HG02588 (cell line): ENCODE data around the gene ANGPTL4.
A peak's percentile ranks its signal among the peaks of the same experiment; 100 is the strongest.
"Not testable (repeated sequence)": the region's sequence is repeated elsewhere in the genome, so short reads cannot be mapped to it uniquely, and the experiment has no call there.

Source experiments
- ATAC-seq: cut with Tn5 transposase; IDR thresholded peaks from one replicate; pipeline ENCODE4 v1.9.1; 2021; ENCODE audit warnings: mild to moderate bottlenecking, moderate library complexity; ENCODE audit not compliant: unreplicated experiment

Gene ANGPTL4

GRCh38 chr19:8333767-8334457, 30.0 kb upstream of the ANGPTL4 start:
- ATAC-seq, result no peak

- ATAC-seq, result no peak
Measured at GRCh38 chr19:8334458-8335342, 29.3 kb upstream of the ANGPTL4 start.

GRCh38 chr19:8335343-8336071, 28.4 kb upstream of the ANGPTL4 start:
- no peak for ATAC-seq

DNA sequence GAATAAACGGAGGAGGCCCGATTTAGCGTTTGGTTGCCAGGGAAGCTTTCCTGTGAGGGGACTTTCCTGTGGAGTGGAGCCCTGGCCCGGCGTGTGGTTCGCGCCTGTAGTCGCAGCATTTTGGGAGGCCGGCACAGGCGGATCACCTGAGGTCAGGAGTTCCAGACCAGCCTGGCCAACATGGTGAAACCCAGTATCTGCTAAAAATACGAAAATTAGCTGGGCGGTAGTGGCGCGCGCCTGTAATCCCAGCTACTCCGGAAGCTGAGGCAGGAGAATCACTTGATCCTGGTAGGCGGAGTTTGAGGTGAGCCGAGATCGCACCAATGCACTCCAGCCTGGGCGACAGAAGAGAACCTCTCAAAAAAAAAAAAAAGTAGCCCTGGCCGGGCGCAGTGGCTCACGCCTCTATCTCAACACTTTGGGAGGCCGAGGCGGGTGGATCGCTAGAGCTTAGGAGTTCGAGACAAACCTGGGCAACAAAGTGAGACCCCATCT, 27.8 kb upstream of the ANGPTL4 start:
- no peak for ATAC-seq

DNA sequence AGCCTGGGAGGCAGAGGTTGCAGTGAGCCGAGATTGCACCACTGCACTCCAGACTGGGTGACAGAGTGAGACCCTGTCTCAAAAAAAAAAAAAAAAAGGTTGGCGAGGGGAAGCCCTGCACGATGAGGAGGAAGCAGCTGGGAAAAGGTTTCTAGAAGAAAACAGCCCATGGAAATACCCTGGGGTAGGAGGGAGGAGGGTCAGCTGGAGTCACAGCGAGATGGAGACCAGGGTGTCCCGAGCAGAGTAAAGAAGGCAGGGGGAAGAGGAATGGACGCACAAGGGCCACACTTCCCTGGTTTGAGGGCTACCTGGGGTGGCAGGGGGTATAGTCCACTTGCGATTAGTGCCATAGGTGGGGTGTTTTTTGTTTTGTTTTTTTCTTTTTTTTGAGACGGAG, 27.3 kb upstream of the ANGPTL4 start:
- no peak for ATAC-seq

- ATAC-seq, result no peak
Measured at GRCh38 chr19:8337728-8338127, 26.2 kb upstream of the ANGPTL4 start.

DNA sequence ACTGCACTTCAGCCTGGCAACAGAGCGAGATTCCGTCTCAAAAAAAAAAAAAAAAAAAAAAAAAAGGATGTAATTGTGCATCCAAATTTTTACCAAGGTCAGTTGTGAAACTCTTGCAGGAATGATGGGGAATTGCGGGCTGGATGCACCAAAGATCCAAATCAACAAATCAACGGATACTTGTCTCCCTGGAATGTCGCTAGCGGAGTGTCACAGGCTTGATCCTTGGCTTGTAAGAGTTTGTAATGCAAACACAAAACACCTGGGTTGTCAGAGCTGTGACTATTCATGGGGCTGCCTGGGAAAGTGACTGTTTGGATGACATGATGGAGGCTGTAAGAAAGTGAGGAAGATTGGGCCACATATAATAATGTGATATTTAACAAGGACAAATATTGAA, 25.1 kb upstream of the ANGPTL4 start:
- ATAC-seq, result no peak

GRCh38 chr19:8340341-8341096, 23.4 kb upstream of the ANGPTL4 start:
- no peak for ATAC-seq

- not testable (repeated sequence) for ATAC-seq
Measured at GRCh38 chr19:8341504-8341903, 22.5 kb upstream of the ANGPTL4 start.

- ATAC-seq, result no peak
Measured at GRCh38 chr19:8342316-8342683, 21.7 kb upstream of the ANGPTL4 start.

- peak; percentile 80 for ATAC-seq
Measured at GRCh38 chr19:8342684-8343482, 21.1 kb upstream of the ANGPTL4 start, which contains the start of gene KANK3. TSS of gene KANK3 (minus strand) at chr19:8343262. CDS start at chr19:8337828, 5,434 bp downstream.

DNA sequence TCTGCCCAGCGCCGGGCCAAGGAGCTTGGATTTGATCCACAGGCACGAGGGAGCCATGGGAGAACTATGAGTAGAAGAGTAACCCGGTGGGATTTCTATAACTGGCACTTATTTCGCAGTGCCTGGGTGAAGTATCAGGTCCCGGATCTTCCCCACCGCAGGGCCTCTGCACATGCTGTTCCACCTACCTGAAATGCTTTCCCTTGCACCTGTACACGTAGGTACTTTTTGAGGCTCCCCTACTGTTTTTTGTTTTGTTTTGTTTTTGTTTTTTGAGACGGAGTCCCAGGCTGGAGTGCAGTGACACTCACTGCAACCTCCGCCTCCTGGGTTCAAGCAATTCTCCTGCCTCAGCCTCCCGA, 20.5 kb upstream of the ANGPTL4 start:
- ATAC-seq, result no peak

DNA sequence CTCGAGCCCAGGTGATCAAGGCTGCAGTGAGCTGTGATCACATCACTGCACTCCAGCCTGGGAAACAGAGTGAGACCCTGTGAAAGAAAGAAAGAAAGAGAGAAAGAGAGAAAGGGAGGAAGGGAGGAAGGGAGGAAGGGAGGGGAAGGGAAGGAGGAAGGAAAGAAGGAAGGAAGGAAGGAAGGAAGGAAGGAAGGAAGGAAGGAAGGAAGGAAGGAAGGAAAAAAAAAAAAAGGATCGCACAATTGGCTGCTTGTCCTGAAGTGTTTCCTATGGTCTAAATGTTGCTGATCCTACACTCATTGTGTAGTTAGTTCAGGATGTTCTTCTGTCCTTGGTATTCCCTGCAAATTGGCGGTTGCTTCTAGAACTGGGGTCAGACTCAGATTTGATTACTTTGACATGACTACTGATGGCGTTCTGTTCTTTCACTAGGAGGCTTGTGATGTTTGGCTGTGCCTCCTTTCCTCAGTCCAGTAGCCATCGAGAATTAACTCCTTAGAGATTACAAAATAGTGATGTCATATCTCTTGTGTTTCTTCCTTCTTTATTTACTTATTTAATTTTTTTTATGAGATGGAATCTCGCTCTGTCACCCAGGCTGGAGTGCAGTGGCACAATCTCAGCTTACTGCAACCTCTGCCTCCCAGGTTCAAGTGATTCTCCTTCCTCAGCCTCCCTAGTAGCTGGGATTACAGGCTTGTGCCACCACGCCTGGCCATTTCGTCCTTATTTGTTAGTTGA, 14.2 kb upstream of the ANGPTL4 start:
- not testable (repeated sequence) for ATAC-seq

DNA sequence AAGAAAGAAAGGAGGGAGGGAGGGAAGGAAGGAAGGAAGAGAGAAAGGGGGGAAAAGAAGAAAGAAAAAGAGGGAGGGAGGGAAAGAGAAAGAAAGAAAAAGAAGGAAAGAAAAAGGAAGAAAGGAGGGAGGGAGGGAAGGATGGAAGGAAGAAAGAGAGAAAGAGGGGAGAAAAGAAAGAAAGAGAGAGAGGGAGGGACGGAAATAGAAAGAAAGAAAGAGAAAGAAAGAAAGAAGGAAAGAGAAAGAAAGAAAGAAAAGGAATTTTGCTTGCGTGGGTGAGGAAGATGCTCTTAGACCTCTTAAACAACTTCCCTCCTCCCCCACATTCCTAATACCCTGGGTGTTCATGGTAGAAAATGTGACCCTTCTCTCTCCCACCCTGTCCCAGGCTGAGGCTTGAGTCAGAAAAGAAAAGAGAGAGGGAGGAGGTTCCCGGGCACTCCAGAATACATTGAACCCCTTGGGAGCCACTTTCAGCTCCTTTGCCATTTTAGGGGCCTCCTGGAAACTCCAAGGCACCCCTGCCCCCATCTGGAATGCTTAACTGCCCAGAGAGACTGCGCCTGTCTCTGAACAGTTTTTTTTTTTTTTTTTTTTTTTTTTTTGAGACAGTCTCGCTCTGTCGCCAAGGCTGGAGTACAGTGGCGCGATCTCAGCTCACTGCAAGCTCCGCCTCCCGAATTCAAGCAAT, 11.7 kb upstream of the ANGPTL4 start:
- ATAC-seq, result no peak

GRCh38 chr19:8352845-8353244, 11.1 kb upstream of the ANGPTL4 start:
- ATAC-seq, result not testable (repeated sequence)

DNA sequence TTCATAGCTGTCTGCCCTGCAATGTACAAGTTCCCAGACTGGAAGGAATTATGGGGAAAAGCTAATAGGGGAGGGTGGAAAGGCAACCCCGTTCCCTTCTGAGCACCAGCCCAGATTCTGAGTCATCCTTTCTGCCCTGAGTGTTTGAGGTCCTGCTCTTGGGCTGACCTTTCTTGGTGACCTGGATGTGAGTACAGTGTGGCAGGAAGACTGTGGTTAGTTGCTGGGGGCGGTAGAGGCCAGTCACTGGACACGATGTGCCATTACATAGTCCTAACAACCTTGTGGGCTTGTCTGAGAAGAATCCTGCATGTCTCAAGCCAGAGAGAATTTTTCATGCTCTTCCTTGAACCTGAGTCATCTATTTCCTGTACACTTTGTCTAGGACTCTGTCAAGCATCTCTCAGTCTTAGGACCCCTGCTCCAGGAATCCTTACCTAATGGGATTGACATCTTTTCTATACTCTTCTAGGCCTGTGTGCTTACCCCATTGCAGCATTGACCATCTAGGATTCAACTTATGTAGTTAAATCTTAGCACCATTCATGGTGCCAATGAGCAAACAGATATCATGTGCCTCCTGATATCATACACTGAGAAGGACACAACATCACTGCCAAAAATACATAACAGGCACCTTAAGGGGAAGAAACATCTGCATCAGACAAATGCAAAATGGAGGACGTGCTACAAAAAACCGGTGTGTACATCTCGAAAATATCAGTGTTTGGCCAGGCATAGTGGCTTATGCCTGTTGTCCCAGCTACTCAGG, 8.1 kb upstream of the ANGPTL4 start:
- ATAC-seq, result no peak

DNA sequence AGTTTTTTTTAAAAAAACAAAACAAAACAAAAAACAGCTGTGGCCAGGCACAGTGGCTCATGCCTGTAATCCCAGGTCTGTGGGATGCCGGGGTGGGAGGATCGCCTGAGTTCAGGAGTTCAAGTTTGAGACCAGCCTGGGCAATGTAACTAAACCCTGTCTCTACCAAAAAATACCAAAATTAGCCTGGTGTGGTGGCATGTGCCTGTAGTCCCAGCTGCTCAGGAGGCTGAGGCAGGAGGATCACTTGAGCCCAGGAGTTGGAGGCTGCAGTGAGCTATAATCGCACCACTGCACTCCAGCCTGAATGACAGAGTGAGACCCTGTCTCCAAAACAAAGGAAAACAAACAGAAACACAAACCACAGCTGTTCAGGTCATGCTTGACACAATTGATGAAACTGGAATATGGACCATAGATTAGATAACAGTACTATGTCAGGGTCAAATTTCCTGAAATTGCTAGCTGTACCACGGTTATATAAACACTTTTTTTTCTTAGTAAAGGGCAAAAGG, 6.9 kb upstream of the ANGPTL4 start:
- no peak for ATAC-seq

- ATAC-seq, result no peak
Measured at GRCh38 chr19:8358948-8359347, 5.0 kb upstream of the ANGPTL4 start.
